Testis (tissue), 2 donors: ENCODE results near the gene TAS2R20.

Source experiments
- POLR2A ChIP-seq: fragments of 450-650 bp; IDR thresholded peaks from one replicate; pipeline ENCODE4 v1.6.1; 2017; ENCODE audit warnings: antibody characterized with exemption, mild to moderate bottlenecking, moderate library complexity
- TF ChIP-seq, protein P1 (sequence below), 3 experiments: fragments of 450-650 bp in 2 of 3; fragments of 200-600 bp in 1 of 3; sonication (generic) in 1 of 3; IDR thresholded peaks; one replicate each; pipeline ENCODE4 v1.5.1; 2016 to 2019; ENCODE audit warnings: antibody characterized with exemption in 3 of 3, mild to moderate bottlenecking in 2 of 3, moderate library complexity in 1 of 3

DNA sequence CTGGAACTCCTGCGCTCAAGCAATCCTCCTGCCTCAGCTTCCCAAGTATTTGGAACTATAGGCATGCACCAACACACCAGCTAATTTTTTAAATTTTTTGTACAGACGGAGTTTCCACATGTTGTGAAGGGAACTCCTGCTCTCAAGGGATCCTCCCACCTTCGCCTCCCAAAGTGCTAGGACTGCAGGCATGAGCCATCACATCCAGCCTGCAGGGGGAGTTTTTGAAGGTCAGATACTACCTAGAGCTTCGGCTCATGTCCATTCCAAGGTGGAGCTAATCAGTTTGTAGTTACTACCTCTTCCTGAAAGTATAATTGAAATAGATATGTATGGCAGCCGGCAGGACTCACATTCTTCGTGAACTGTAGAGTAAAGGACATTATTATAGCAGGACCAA, 28.0 kb upstream of the TAS2R20 start:
- TF ChIP-seq POLR2A: no peak
- TF ChIP-seq, protein P1, sequence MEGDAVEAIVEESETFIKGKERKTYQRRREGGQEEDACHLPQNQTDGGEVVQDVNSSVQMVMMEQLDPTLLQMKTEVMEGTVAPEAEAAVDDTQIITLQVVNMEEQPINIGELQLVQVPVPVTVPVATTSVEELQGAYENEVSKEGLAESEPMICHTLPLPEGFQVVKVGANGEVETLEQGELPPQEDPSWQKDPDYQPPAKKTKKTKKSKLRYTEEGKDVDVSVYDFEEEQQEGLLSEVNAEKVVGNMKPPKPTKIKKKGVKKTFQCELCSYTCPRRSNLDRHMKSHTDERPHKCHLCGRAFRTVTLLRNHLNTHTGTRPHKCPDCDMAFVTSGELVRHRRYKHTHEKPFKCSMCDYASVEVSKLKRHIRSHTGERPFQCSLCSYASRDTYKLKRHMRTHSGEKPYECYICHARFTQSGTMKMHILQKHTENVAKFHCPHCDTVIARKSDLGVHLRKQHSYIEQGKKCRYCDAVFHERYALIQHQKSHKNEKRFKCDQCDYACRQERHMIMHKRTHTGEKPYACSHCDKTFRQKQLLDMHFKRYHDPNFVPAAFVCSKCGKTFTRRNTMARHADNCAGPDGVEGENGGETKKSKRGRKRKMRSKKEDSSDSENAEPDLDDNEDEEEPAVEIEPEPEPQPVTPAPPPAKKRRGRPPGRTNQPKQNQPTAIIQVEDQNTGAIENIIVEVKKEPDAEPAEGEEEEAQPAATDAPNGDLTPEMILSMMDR (IDR thresholded peaks at IDR 0.05): no peak
